Astrocyte (in vitro differentiated cells and primary cell): ENCODE results near the gene MSL2.

Experiments used
- CTCF ChIP-seq: IDR thresholded peaks from 2 replicates; pipeline ENCODE4 v1.5.1; 2011; ENCODE audit warnings: low read depth, mild to moderate bottlenecking, inconsistent platforms, low read length, moderate library complexity; ENCODE audit not compliant: insufficient read depth
- EZH2 ChIP-seq: IDR thresholded peaks from 2 replicates; pipeline ENCODE4 v1.6.1; 2012; ENCODE audit warnings: mild to moderate bottlenecking, low read length, inconsistent platforms; ENCODE audit not compliant: insufficient read depth

- no peak for TF ChIP-seq CTCF
- TF ChIP-seq EZH2, result no peak
Observed at GRCh38 chr3:136194409-136195257, 1.5 kb downstream of the MSL2 start.
